Endothelial cell of umbilical vein (primary cell): ENCODE data around the gene FNBP1. TPM values are rescaled to one million over a fixed set of nuclear protein-coding genes. Genes with fewer than 3 reads are reported as not detected.

Source experiments
- BruUV-seq: library from RNA; stranded (reverse); fragments of 400-500 nt; replicated peaks from 2 replicates; lab custom pipeline; 2021; lab: Mats Ljungman, UMichigan
- CTCF ChIA-PET: fragments of 300-600, 350-600 bp; sonication (Branson Sonifier 250); formaldehyde crosslinking; loops from one replicate; lab custom pipeline; 2021; ENCODE audit warnings: antibody characterized with exemption, inconsistent platforms; lab: Charles Lee
- POLR2A ChIA-PET: fragments of 300-600, 350-600 bp; sonication (Branson Sonifier 250); formaldehyde crosslinking; loops from one replicate; lab custom pipeline; 2021; ENCODE audit warnings: antibody characterized with exemption, inconsistent platforms; lab: Charles Lee
- DNase-seq: peaks from one replicate; pipeline ENCODE4 v3.0.0-alpha.2; 2011; ENCODE audit warnings: low read depth, low spot score
- FAIRE-seq: peaks from 2 replicates; lab custom pipeline; 2011; peaks lifted over from hg19 to GRCh38; lab: Jason Lieb, UNC
- H2AFZ ChIP-seq: 2 replicates; pipeline ENCODE4 v1.6.0; 2012; ENCODE audit warnings: low read depth, low read length, control low read depth, inconsistent platforms
- H3K27ac ChIP-seq: 2 replicates; pipeline ENCODE4 v1.5.1; 2011; ENCODE audit warnings: low read depth, mild to moderate bottlenecking, control low read depth, low read length, moderate library complexity; ENCODE audit not compliant: insufficient read depth
- H3K27me3 ChIP-seq, 2 experiments: 2 replicates each; pipeline versions ENCODE4 v1.6.0 to v1.6.1; 2011; ENCODE audit warnings: low read length in 2 of 2, mixed read lengths in 1 of 2; ENCODE audit not compliant: control insufficient read depth in 2 of 2, insufficient read depth in 2 of 2
- H3K36me3 ChIP-seq, 2 experiments: 2 replicates in 1 of 2; 3 replicates in 1 of 2; pipeline ENCODE4 v1.5.1; 2011; ENCODE audit warnings: low read length in 2 of 2, mild to moderate bottlenecking in 1 of 2, moderate library complexity in 1 of 2; ENCODE audit not compliant: control insufficient read depth in 2 of 2, insufficient read depth in 2 of 2; ENCODE audit errors: extremely low read depth in 1 of 2
- H3K4me1 ChIP-seq: 3 replicates; pipeline ENCODE4 v1.5.1; 2011; ENCODE audit warnings: mild to moderate bottlenecking, low read length; ENCODE audit not compliant: control insufficient read depth, insufficient read depth; ENCODE audit errors: extremely low read depth
- H3K4me2 ChIP-seq: 2 replicates; pipeline ENCODE4 v1.6.1; 2011; ENCODE audit warnings: low read length, control low read depth, mixed read lengths; ENCODE audit not compliant: insufficient read depth
- H3K4me3 ChIP-seq, 3 experiments: fragments of 200-600 bp in 1 of 3; sonication (generic), shearing (Covaris generic) in 1 of 3; replicated peaks in 1 of 3; 2 replicates each; pipeline ENCODE4 v1.5.1; 2011 to 2016; ENCODE audit warnings: control low read depth in 3 of 3, low read length in 3 of 3, mild to moderate bottlenecking in 2 of 3, inconsistent platforms in 1 of 3, low read depth in 1 of 3, moderate library complexity in 1 of 3; ENCODE audit not compliant: insufficient read depth in 1 of 3
- H3K79me2 ChIP-seq: 2 replicates; pipeline ENCODE4 v1.6.0; 2012; ENCODE audit warnings: low read length, inconsistent platforms; ENCODE audit not compliant: control insufficient read depth, insufficient read depth
- H3K9ac ChIP-seq: replicated peaks from 2 replicates; pipeline ENCODE3; 2011; ENCODE audit warnings: low read length, control low read depth; ENCODE audit not compliant: insufficient read depth; ENCODE audit errors: extremely low read depth
- H3K9me1 ChIP-seq: replicated peaks from 3 replicates; pipeline ENCODE4 v1.6.0; 2011; ENCODE audit warnings: mild to moderate bottlenecking, low read length; ENCODE audit not compliant: control insufficient read depth, insufficient read depth; ENCODE audit errors: extremely low read depth
- H3K9me3 ChIP-seq: replicated peaks from 2 replicates; pipeline ENCODE4 v1.5.1; 2012; ENCODE audit warnings: low read length, inconsistent platforms; ENCODE audit not compliant: control insufficient read depth, insufficient read depth
- H4K20me1 ChIP-seq: replicated peaks from 2 replicates; pipeline ENCODE3; 2011; ENCODE audit warnings: mild to moderate bottlenecking, low read length; ENCODE audit not compliant: control insufficient read depth, insufficient read depth; ENCODE audit errors: extremely low read depth
- EZH2 ChIP-seq: IDR thresholded peaks from 2 replicates; pipeline ENCODE4 v1.6.1; 2012; ENCODE audit warnings: borderline replicate concordance, low read depth, mild to moderate bottlenecking, moderate library complexity, low read length, inconsistent platforms; ENCODE audit not compliant: severe bottlenecking
- FOS ChIP-seq: IDR thresholded peaks from 2 replicates; pipeline ENCODE4 v1.6.1; 2011; ENCODE audit warnings: mild to moderate bottlenecking, low read length, moderate library complexity, borderline replicate concordance; ENCODE audit not compliant: insufficient read depth
- GATA2 ChIP-seq: IDR thresholded peaks from 2 replicates; pipeline ENCODE4 v1.7.0; 2011; ENCODE audit warnings: low read depth, mild to moderate bottlenecking, moderate library complexity, mixed read lengths, low read length; ENCODE audit not compliant: insufficient read length, insufficient read depth
- JUN ChIP-seq: IDR thresholded peaks from 2 replicates; pipeline ENCODE4 v1.6.1; 2011; ENCODE audit warnings: borderline replicate concordance, low read depth; ENCODE audit not compliant: insufficient read length, insufficient read depth
- MYC ChIP-seq: IDR thresholded peaks from one replicate; pipeline ENCODE4 v1.6.1; 2011; ENCODE audit warnings: mild to moderate bottlenecking, low read depth, low read length
- POLR2A ChIP-seq: IDR thresholded peaks from 2 replicates; pipeline ENCODE4 v1.6.1; 2012; ENCODE audit warnings: low read depth, mild to moderate bottlenecking, control low read depth, low read length
- dilution Hi-C: fragments of 300-500 bp; cut with MboI; formaldehyde crosslinking; loops from one replicate; pipeline ENCODE4 v1.15.0; 2019; ENCODE audit warnings: low sequenced_read_pairs; ENCODE audit not compliant: extremely low pct_ligation_motif_present
- intact Hi-C: fragments of 100-400 bp; cut with micrococcal nuclease; formaldehyde crosslinking; loops from one replicate; pipeline ENCODE4 v1.10.0; 2022
- polyA plus RNA-seq, 4 experiments: library from polyadenylated mRNA; depleted of rRNA in 3 of 4; stranded (reverse) in 3 of 4; unstranded in 1 of 4; fragments of >200 nt; gene quantifications; 2 replicates each; pipeline versions ENCODE4 v1.2.1 to v1.2.3, GENCODE V29; 2011 to 2012; ENCODE audit warnings: missing spikeins in 1 of 4
- total RNA-seq: library from RNA; stranded (reverse); gene quantifications from 2 replicates; pipeline ENCODE4 v1.2.3, GENCODE V29; 2021
- TF ChIP-seq, protein P1 (sequence below), 2 donors: IDR thresholded peaks; 1 replicate in 1 of 2; 2 replicates in 1 of 2; pipeline ENCODE4 v1.5.1; 2011; ENCODE audit warnings: low read length in 2 of 2, mild to moderate bottlenecking in 2 of 2, moderate library complexity in 2 of 2, control low read depth in 1 of 2, inconsistent platforms in 1 of 2, low read depth in 1 of 2; ENCODE audit not compliant: insufficient read depth in 1 of 2; ENCODE audit errors: extremely low read depth in 1 of 2
- TF ChIP-seq, protein P2 (sequence below): IDR thresholded peaks from 2 replicates; pipeline ENCODE4 v1.6.1; 2011; ENCODE audit not compliant: insufficient read depth, insufficient read length

Gene FNBP1
- total and polyA plus RNA-seq, 2 donors (not counting 3 experiments of a cell fraction or from before 2014, with no cell fraction given), result 10.9 to 43.9 TPM

DNA sequence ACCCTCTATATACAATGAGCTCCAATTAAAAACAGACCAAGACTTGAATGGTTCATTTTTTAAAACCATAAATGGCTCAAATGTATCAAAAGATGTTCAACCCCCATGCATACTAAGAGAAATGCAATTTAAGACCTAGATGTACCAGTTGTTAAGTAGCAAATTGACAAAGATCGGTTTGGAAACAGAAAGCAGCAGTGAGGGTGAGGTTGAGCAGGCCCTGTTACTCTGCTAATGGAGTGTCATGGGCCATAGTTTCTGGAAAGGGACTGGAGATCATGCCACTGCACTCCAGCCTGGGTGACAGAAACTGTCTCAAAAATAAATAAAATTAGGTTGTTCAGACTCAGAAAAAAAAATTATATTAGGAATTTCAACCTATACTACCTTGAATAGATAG lies 55.0 kb downstream of the FNBP1 start:
- H3K9me1 ChIP-seq, result no peaks in the 10 kb centered on the region
- no TSS peak for BruUV-seq
- no peak overlapping the region for H3K27ac ChIP-seq
- no peak overlapping the region for H3K9ac ChIP-seq
- H4K20me1 ChIP-seq, result no peaks in the 10 kb centered on the region
- dilution Hi-C loops (no loop called here), intact Hi-C loops (no loop called here)
- CTCF ChIA-PET, result no interaction called here
- no peak overlapping the region for H3K4me2 ChIP-seq
- no peaks in the 10 kb centered on the region for H3K9me3 ChIP-seq
- POLR2A ChIA-PET, result no interaction called here
- no peaks in the 10 kb centered on the region for H3K27me3 ChIP-seq
- H3K79me2 ChIP-seq, result no peaks in the 10 kb centered on the region
- no peak for DNase-seq
- no peak overlapping the region for H2AFZ ChIP-seq
- no peak for FAIRE-seq
- H3K4me1 ChIP-seq, result no peaks in the 10 kb centered on the region
- no peak for TF ChIP-seq JUN
- no peak for TF ChIP-seq EZH2
- no peak for TF ChIP-seq MYC
- TF ChIP-seq FOS, result no peak
- no peak for TF ChIP-seq GATA2
- TF ChIP-seq POLR2A, result no peak
- TF ChIP-seq, protein P1, sequence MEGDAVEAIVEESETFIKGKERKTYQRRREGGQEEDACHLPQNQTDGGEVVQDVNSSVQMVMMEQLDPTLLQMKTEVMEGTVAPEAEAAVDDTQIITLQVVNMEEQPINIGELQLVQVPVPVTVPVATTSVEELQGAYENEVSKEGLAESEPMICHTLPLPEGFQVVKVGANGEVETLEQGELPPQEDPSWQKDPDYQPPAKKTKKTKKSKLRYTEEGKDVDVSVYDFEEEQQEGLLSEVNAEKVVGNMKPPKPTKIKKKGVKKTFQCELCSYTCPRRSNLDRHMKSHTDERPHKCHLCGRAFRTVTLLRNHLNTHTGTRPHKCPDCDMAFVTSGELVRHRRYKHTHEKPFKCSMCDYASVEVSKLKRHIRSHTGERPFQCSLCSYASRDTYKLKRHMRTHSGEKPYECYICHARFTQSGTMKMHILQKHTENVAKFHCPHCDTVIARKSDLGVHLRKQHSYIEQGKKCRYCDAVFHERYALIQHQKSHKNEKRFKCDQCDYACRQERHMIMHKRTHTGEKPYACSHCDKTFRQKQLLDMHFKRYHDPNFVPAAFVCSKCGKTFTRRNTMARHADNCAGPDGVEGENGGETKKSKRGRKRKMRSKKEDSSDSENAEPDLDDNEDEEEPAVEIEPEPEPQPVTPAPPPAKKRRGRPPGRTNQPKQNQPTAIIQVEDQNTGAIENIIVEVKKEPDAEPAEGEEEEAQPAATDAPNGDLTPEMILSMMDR (IDR thresholded peaks at IDR 0.05; ENCODE audit: extremely low read depth in 1 of 2, insufficient read depth in 1 of 2, low read depth in 1 of 2, low read length in 2 of 2), result no peak
- TF ChIP-seq, protein P2, sequence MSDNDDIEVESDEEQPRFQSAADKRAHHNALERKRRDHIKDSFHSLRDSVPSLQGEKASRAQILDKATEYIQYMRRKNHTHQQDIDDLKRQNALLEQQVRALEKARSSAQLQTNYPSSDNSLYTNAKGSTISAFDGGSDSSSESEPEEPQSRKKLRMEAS, result no peak
- no peak overlapping the region for H3K4me3 ChIP-seq
- no peaks in the 10 kb centered on the region for H3K36me3 ChIP-seq
